Measurements from ENCODE around the gene CDK11B. TPM values are rescaled to one million over a fixed set of nuclear protein-coding genes. Genes with fewer than 3 reads are reported as not detected.
"Not testable (repeated sequence)": the region's sequence is repeated elsewhere in the genome, so short reads cannot be mapped to it uniquely, and the experiment has no call there.

Gene CDK11B
- 10 to 100 TPM; 12.6 to 31.8 (median 24.7) TPM for total RNA-seq

GRCh38 chr1:1658583-1659549 is at the start of gene CDK11B:
Gene CDK11B, minus strand, starts transcription at chr1:1659004. Its CDS starts 1,519 bp downstream, at chr1:1657485.
- 0% methylated on average over 24 to 39 of the region's 96 CpGs for WGBS, 2 donors

GRCh38 chr1:1707897-1708296 is 49.1 kb upstream of the CDK11B start:
- H3K27ac ChIP-seq; DNase-seq (ENCODE audit: low spot score in 2 of 2); H3K27me3 ChIP-seq; H3K9me3 ChIP-seq; H3K4me1 ChIP-seq; H3K4me3 ChIP-seq: not testable (repeated sequence)
- 100% methylated on average over 3 to 6 of the region's 20 CpGs for WGBS, 2 donors
- peaks cover 0 to 42% (median 0%) of the 10 kb centered on the region in 3 donors for H3K36me3 ChIP-seq

More at GRCh38 chr1:1658583-1659549, at the start of gene CDK11B:
- H3K27me3 ChIP-seq, H3K9me3 ChIP-seq: not testable (repeated sequence)
- peak; percentile 76 to 84 for DNase-seq (ENCODE audit: low spot score in 2 of 2)
- Histone ChIP-seq H3K4me3 (peak within 1 kb of the TSS; percentile 31 to 63 (median 50)), H3K27ac (peak within 1 kb of the TSS; percentile 92 to 99 (median 96)), H3K4me1 (peaks cover 0 to 27% (median 1%) of the 10 kb centered on the region in 4 donors), H3K36me3 (peaks cover 5 to 41% (median 12%) of the 10 kb centered on the region in 3 donors)
- TF ChIP-seq EP300 (IDR thresholded peaks at IDR 0.05) (peak; percentile 91 to 96), CTCF (IDR thresholded peaks at IDR 0.05) (peak in 2 of 5 experiments; percentile 12 to 70), POLR2A (IDR thresholded peaks at IDR 0.05) (peak in 1 of 2 donors; percentile 43)

GRCh38 chr1:1707241-1707640 is 48.4 kb upstream of the CDK11B start:
- H3K4me3 ChIP-seq; DNase-seq (ENCODE audit: low spot score in 2 of 2); H3K27me3 ChIP-seq; H3K27ac ChIP-seq; H3K4me1 ChIP-seq; H3K9me3 ChIP-seq: not testable (repeated sequence)
- WGBS, 2 donors, result 100% methylated on average over 5 of the region's 23 CpGs; no CpG with 5 or more reads in 1 of the 2 donors
- H3K36me3 ChIP-seq, result peaks cover 0 to 42% (median 0%) of the 10 kb centered on the region in 3 donors

GRCh38 chr1:1705623-1706022 is 46.8 kb upstream of the CDK11B start:
- DNase-seq (ENCODE audit: low spot score in 2 of 2); H3K9me3 ChIP-seq; H3K4me1 ChIP-seq; H3K27ac ChIP-seq; H3K4me3 ChIP-seq; H3K27me3 ChIP-seq: not testable (repeated sequence)
- H3K36me3 ChIP-seq, result peaks cover 0 to 42% (median 0%) of the 10 kb centered on the region in 3 donors
- WGBS, 2 donors, result 95% methylated on average over 5 of the region's 10 CpGs; no CpG with 5 or more reads in 1 of the 2 donors

GRCh38 chr1:1704284-1704957 is 45.6 kb upstream of the CDK11B start:
- H3K9me3 ChIP-seq; H3K27me3 ChIP-seq; H3K27ac ChIP-seq; H3K4me1 ChIP-seq; H3K4me3 ChIP-seq; DNase-seq (ENCODE audit: low spot score in 2 of 2): not testable (repeated sequence)
- 89 to 90% methylated on average over 16 to 26 of the region's 27 CpGs for WGBS, 2 donors
- H3K36me3 ChIP-seq, result peaks cover 0 to 42% (median 0%) of the 10 kb centered on the region in 3 donors

GRCh38 chr1:1703796-1704195 is 45.0 kb upstream of the CDK11B start:
- Histone ChIP-seq H3K4me3 (no peak overlapping the region), H3K4me1 (no peaks in the 10 kb centered on the region), H3K9me3 (no peaks in the 10 kb centered on the region), H3K27ac (no peak overlapping the region), H3K27me3 (no peaks in the 10 kb centered on the region), H3K36me3 (peaks cover 0 to 42% (median 0%) of the 10 kb centered on the region in 3 donors)
- 92 to 93% methylated on average over 14 to 22 of the region's 22 CpGs for WGBS, 2 donors
- no peak for TF ChIP-seq POLR2A (IDR thresholded peaks at IDR 0.05)
- TF ChIP-seq EP300 (IDR thresholded peaks at IDR 0.05), result no peak
- no peak for TF ChIP-seq CTCF (IDR thresholded peaks at IDR 0.05)
- no peak for DNase-seq (ENCODE audit: low spot score in 2 of 2)

GRCh38 chr1:1702506-1702905 is 43.7 kb upstream of the CDK11B start:
- not testable (repeated sequence) for H3K4me1 ChIP-seq; H3K27ac ChIP-seq; H3K27me3 ChIP-seq; H3K4me3 ChIP-seq; H3K9me3 ChIP-seq; DNase-seq (ENCODE audit: low spot score in 2 of 2)
- peaks cover 0 to 34% (median 0%) of the 10 kb centered on the region in 3 donors for H3K36me3 ChIP-seq
- 72 to 76% methylated on average over 10 to 14 of the region's 18 CpGs for WGBS, 2 donors

- not testable (repeated sequence) for H3K4me3 ChIP-seq; H3K27me3 ChIP-seq; H3K4me1 ChIP-seq; H3K9me3 ChIP-seq; H3K27ac ChIP-seq; DNase-seq (ENCODE audit: low spot score in 2 of 2)
- WGBS, 2 donors, result no CpG with 5 or more reads among the region's 33 CpGs
- H3K36me3 ChIP-seq, result peaks cover 0 to 17% (median 0%) of the 10 kb centered on the region in 3 donors
These were observed 41.8 kb upstream of the CDK11B start for GRCh38 chr1:1700557-1700956.

- H3K9me3 ChIP-seq; DNase-seq (ENCODE audit: low spot score in 2 of 2); H3K4me3 ChIP-seq; H3K27ac ChIP-seq; H3K27me3 ChIP-seq; H3K4me1 ChIP-seq: not testable (repeated sequence)
- WGBS, 2 donors, result no CpG with 5 or more reads among the region's 45 CpGs
- H3K36me3 ChIP-seq, result peaks cover 0 to 15% (median 0%) of the 10 kb centered on the region in 3 donors
These were observed 41.3 kb upstream of the CDK11B start for GRCh38 chr1:1700067-1700466.

GRCh38 chr1:1699061-1699460 is 40.3 kb upstream of the CDK11B start:
- not testable (repeated sequence) for H3K27me3 ChIP-seq; H3K27ac ChIP-seq; H3K9me3 ChIP-seq; H3K4me1 ChIP-seq; DNase-seq (ENCODE audit: low spot score in 2 of 2); H3K4me3 ChIP-seq; H3K36me3 ChIP-seq
- WGBS, 2 donors, result 91 to 100% methylated on average over 2 to 8 of the region's 19 CpGs

All from tibial nerve (tissue), 4 donors.